TTC549 (cell line): Measurements from ENCODE around the gene ACOX3.

ENCODE experiments used
- FAIRE-seq: peaks from 2 replicates; lab custom pipeline; 2012; peaks lifted over from hg19 to GRCh38; lab: Jason Lieb, UNC

The ACOX3 gene

GRCh38 chr4:8319731-8320385 is 120.7 kb downstream of the ACOX3 start:
- no peak for FAIRE-seq

GRCh38 chr4:8319061-8319460 is 121.5 kb downstream of the ACOX3 start:
- no peak for FAIRE-seq

GRCh38 chr4:8318509-8318908 is 122.0 kb downstream of the ACOX3 start:
- FAIRE-seq: no peak

GRCh38 chr4:8317474-8317873 is 123.0 kb downstream of the ACOX3 start:
- no peak for FAIRE-seq

- no peak for FAIRE-seq
Measured at GRCh38 chr4:8316911-8317351, 123.6 kb downstream of the ACOX3 start.
